Measurements from ENCODE around the gene SYT9. TPM values are rescaled to one million over a fixed set of nuclear protein-coding genes. Genes with fewer than 3 reads are reported as not detected.

SYT9 gene
- total RNA-seq, 3 donors from 2014 or later (not counting 1 experiment from before 2014, with no cell fraction given), result not detected

DNA sequence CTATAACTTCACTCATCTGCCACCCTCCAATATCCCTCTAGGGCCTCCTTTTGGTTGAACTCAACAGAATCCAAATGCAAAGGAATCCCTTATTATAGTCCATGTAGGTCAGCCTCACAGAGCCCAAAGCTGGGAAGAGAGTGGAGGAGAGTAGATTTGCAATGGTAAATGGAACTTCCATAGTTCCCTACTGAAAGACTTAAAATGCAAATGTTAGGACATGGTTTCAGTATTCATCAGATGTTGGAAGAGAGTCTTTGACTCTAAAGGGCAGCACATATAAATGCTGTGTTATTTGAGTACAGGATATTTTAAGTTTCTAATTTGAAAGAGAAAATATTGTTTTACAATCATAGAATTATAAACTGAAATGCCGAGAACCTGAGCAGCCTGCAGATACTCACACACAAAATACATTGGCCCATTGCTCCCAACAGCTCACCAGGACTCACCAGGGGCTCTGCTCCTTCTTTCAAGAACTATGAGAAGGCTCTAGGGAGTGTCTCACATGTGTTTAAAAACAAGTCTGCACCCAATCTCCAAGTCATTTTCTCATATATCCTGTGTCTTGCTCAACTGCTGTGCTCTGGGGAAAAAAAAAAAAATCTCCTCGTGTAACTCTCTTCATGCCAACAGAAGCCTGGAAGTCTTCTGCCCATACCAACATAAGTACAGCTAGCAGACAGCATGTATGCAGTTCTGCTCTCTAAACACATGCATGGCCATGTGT lies 39.6 kb downstream of the SYT9 start:
- TF ChIP-seq, protein P1, sequence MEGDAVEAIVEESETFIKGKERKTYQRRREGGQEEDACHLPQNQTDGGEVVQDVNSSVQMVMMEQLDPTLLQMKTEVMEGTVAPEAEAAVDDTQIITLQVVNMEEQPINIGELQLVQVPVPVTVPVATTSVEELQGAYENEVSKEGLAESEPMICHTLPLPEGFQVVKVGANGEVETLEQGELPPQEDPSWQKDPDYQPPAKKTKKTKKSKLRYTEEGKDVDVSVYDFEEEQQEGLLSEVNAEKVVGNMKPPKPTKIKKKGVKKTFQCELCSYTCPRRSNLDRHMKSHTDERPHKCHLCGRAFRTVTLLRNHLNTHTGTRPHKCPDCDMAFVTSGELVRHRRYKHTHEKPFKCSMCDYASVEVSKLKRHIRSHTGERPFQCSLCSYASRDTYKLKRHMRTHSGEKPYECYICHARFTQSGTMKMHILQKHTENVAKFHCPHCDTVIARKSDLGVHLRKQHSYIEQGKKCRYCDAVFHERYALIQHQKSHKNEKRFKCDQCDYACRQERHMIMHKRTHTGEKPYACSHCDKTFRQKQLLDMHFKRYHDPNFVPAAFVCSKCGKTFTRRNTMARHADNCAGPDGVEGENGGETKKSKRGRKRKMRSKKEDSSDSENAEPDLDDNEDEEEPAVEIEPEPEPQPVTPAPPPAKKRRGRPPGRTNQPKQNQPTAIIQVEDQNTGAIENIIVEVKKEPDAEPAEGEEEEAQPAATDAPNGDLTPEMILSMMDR (IDR thresholded peaks at IDR 0.05), result no peak
- H3K36me3 ChIP-seq (ENCODE audit: control insufficient read depth, insufficient read depth, low read length), result no peaks in the 10 kb centered on the region
- no peak overlapping the region for H3K27ac ChIP-seq (ENCODE audit: low read length)
- Mint-ChIP-seq H3K27me3 (ENCODE audit: low read depth in 2 of 2) (peaks cover 3 to 15% of the 10 kb centered on the region in 2 donors), H3K4me1 (no peaks in the 10 kb centered on the region), H3K4me3 (no peak overlapping the region), H3K27ac (no peak overlapping the region), H3K9me3 (peaks cover 0 to 3% of the 10 kb centered on the region in 2 donors), H3K36me3 (peaks cover 9% of the 10 kb centered on the region)
- ATAC-seq (no peak), DNase-seq (no peak)
- WGBS (ENCODE audit: insufficient coverage), result 90% methylated on average over 2 of the region's 2 CpGs
- no peaks in the 10 kb centered on the region for H3K27me3 ChIP-seq (ENCODE audit: control insufficient read depth, insufficient read depth, low read length)
- H3K4me3 ChIP-seq (ENCODE audit: low read length), result no peak overlapping the region
- H3K9me3 ChIP-seq (ENCODE audit: control insufficient read depth, insufficient read depth, low read length), result peaks cover under 1% of the 10 kb centered on the region
- no peaks in the 10 kb centered on the region for H3K4me1 ChIP-seq (ENCODE audit: control insufficient read depth, insufficient read depth, low read length)
- intact Hi-C loops (cut with micrococcal nuclease), result no loop called here

- no peaks in the 10 kb centered on the region for H3K4me1 ChIP-seq (ENCODE audit: control insufficient read depth, insufficient read depth, low read length)
- WGBS (ENCODE audit: insufficient coverage), result 24% methylated on average over 2 of the region's 2 CpGs
- intact Hi-C loops (cut with micrococcal nuclease), result no loop called here
- H3K9me3 ChIP-seq (ENCODE audit: control insufficient read depth, insufficient read depth, low read length), result no peaks in the 10 kb centered on the region
- no peaks in the 10 kb centered on the region for H3K36me3 Mint-ChIP-seq
- ATAC-seq, result no peak
- H3K4me3 Mint-ChIP-seq, result no peak overlapping the region
- H3K27me3 Mint-ChIP-seq (ENCODE audit: low read depth in 2 of 2), result peaks cover 3 to 15% of the 10 kb centered on the region in 2 donors
- no peaks in the 10 kb centered on the region for H3K4me1 Mint-ChIP-seq
- H3K4me3 ChIP-seq (ENCODE audit: low read length), result no peak overlapping the region
- no peak overlapping the region for H3K27ac Mint-ChIP-seq
- no peaks in the 10 kb centered on the region for H3K36me3 ChIP-seq (ENCODE audit: control insufficient read depth, insufficient read depth, low read length)
- DNase-seq, result no peak
- H3K27ac ChIP-seq (ENCODE audit: low read length), result no peak overlapping the region
- TF ChIP-seq, protein P1 (IDR thresholded peaks at IDR 0.05), result no peak
- no peaks in the 10 kb centered on the region for H3K27me3 ChIP-seq (ENCODE audit: control insufficient read depth, insufficient read depth, low read length)
- H3K9me3 Mint-ChIP-seq, result peaks cover 0 to 3% of the 10 kb centered on the region in 2 donors
These were observed 41.2 kb downstream of the SYT9 start for GRCh38 chr11:7292922-7293321.

- no peaks in the 10 kb centered on the region for H3K9me3 ChIP-seq (ENCODE audit: control insufficient read depth, insufficient read depth, low read length)
- H3K4me1 ChIP-seq (ENCODE audit: control insufficient read depth, insufficient read depth, low read length), result no peaks in the 10 kb centered on the region
- intact Hi-C loops (cut with micrococcal nuclease), result no loop called here
- Mint-ChIP-seq H3K4me1 (no peaks in the 10 kb centered on the region), H3K9me3 (no peaks in the 10 kb centered on the region), H3K4me3 (no peak overlapping the region), H3K27ac (no peak overlapping the region), H3K36me3 (no peaks in the 10 kb centered on the region), H3K27me3 (ENCODE audit: low read depth in 2 of 2) (peaks cover 0 to 7% of the 10 kb centered on the region in 2 donors)
- 88% methylated on average over 3 of the region's 3 CpGs for WGBS (ENCODE audit: insufficient coverage)
- ATAC-seq (no peak), DNase-seq (no peak)
- H3K36me3 ChIP-seq (ENCODE audit: control insufficient read depth, insufficient read depth, low read length), result no peaks in the 10 kb centered on the region
- no peaks in the 10 kb centered on the region for H3K27me3 ChIP-seq (ENCODE audit: control insufficient read depth, insufficient read depth, low read length)
- TF ChIP-seq, protein P1 (IDR thresholded peaks at IDR 0.05), result no peak
- H3K4me3 ChIP-seq (ENCODE audit: low read length), result no peak overlapping the region
- H3K27ac ChIP-seq (ENCODE audit: low read length), result no peak overlapping the region
These were observed 47.7 kb downstream of the SYT9 start for GRCh38 chr11:7299393-7299792.

DNA sequence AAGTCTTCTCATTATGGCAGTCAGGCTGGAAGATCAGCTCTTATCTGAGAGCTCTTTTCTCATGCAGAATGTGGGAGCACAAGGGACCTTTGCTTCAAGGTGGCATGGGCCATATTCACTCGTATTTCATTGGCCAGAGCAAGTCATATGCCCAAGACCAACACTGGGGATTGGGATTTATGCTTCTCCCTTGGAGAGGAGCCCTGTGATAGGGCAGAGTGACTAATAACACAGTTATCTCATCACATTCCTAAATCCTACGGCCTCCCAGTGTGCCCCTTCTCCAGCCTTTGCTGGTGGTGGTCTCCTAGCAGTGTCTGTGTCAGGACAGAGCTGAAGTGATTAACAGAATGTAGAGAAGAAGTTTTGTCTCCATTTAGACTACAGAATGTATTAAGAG lies 48.6 kb downstream of the SYT9 start:
- H3K9me3 ChIP-seq (ENCODE audit: control insufficient read depth, insufficient read depth, low read length), result no peaks in the 10 kb centered on the region
- no peaks in the 10 kb centered on the region for H3K36me3 Mint-ChIP-seq
- no peaks in the 10 kb centered on the region for H3K27me3 ChIP-seq (ENCODE audit: control insufficient read depth, insufficient read depth, low read length)
- no peaks in the 10 kb centered on the region for H3K9me3 Mint-ChIP-seq
- WGBS (ENCODE audit: insufficient coverage), result 70% methylated on average over 2 of the region's 2 CpGs
- H3K4me1 Mint-ChIP-seq, result no peaks in the 10 kb centered on the region
- no peak overlapping the region for H3K4me3 ChIP-seq (ENCODE audit: low read length)
- H3K27ac ChIP-seq (ENCODE audit: low read length), result no peak overlapping the region
- TF ChIP-seq, protein P1 (IDR thresholded peaks at IDR 0.05), result no peak
- no peak overlapping the region for H3K27ac Mint-ChIP-seq
- ATAC-seq (no peak), DNase-seq (no peak)
- intact Hi-C loops (cut with micrococcal nuclease), result no loop called here
- no peaks in the 10 kb centered on the region for H3K4me1 ChIP-seq (ENCODE audit: control insufficient read depth, insufficient read depth, low read length)
- no peak overlapping the region for H3K4me3 Mint-ChIP-seq
- H3K36me3 ChIP-seq (ENCODE audit: control insufficient read depth, insufficient read depth, low read length), result no peaks in the 10 kb centered on the region
- peaks cover 0 to 7% of the 10 kb centered on the region in 2 donors for H3K27me3 Mint-ChIP-seq (ENCODE audit: low read depth in 2 of 2)
